Mesodermal cell (in vitro differentiated cells): ENCODE results near the gene TEAD1.

Experiments used
- H3K27ac ChIP-seq: 2 replicates; pipeline ENCODE4 v1.7.0; 2013; ENCODE audit warnings: mild to moderate bottlenecking, low read depth, low read length, moderate library complexity; ENCODE audit not compliant: severe bottlenecking
- H3K36me3 ChIP-seq: 2 replicates; pipeline ENCODE4 v1.7.1; 2013; ENCODE audit warnings: mild to moderate bottlenecking, low read length, moderate library complexity; ENCODE audit not compliant: control insufficient read depth, insufficient read depth
- H3K4me1 ChIP-seq: one replicate; pipeline ENCODE4 v1.7.1; 2013; ENCODE audit warnings: mild to moderate bottlenecking, low read length; ENCODE audit not compliant: insufficient read depth, control insufficient read depth, poor library complexity, severe bottlenecking
- H3K4me3 ChIP-seq: 2 replicates; pipeline ENCODE4 v1.7.0; 2013; ENCODE audit warnings: low read length, control low read depth, mild to moderate bottlenecking; ENCODE audit not compliant: insufficient read depth, poor library complexity, severe bottlenecking; ENCODE audit errors: extremely low read depth
- H3K9me3 ChIP-seq: 2 replicates; pipeline ENCODE4 v1.7.1; 2013; ENCODE audit warnings: mild to moderate bottlenecking, low read length, moderate library complexity; ENCODE audit not compliant: control insufficient read depth
- WGBS, 2 experiments: methylation state at CpG; one replicate each; pipeline ENCODE4 v1.1.5; 2013; ENCODE audit warnings: missing lambda C conversion rate in 2 of 2; ENCODE audit not compliant: insufficient coverage in 2 of 2; 5-methylcytosine and 5-hydroxymethylcytosine counted together

The TEAD1 gene

DNA sequence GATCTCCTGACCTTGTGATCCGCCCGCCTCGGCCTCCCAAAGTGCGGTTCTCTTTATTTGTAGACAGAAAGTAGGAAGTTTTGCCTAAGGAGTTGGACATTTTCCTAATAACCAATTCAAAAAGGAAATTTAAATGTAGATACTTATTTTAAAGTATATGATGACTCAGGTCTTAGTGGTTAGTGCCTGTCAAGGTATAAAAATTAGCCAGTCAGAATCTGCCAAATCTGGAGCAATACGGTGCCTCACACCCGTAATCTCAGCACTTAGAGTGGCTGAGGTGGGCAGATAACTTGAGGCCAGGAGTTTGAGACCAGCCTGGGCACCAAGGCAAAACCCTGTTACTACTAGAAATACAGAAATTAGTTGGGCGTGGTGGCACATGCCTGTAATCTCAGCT lies 248.2 kb downstream of the TEAD1 start:
- Histone ChIP-seq H3K36me3 (peaks cover 79% of the 10 kb centered on the region), H3K27ac (no peak overlapping the region), H3K9me3 (no peaks in the 10 kb centered on the region), H3K4me1 (no peaks in the 10 kb centered on the region), H3K4me3 (no peak overlapping the region)
- 83 to 89% methylated on average over 1 of the region's 7 CpGs for WGBS, 2 experiments

DNA sequence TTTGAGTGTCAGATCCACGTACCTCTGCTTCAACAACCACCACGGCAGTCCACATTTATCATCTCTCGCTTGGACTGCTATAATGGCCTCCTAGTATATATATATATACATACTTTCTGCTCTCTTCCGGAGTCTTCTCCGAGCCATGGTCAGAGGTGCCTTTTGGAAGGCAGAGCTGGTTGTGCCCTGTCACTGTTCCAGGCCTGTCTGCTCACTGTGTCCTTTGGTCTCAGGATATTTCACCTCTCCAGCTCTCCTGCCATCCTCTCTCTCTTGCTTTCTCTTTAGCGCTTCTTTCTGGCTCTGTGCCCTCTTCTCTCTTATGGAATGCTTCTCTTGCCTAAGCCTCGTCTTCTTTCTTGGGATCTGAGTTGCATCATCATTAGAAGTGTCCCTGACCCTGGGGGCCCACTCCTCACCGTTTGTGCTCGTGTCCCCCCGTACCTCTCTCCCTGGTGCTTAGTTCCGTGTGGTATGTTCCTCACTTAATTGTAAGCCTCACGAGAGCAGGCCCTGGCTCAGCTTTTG lies 248.8 kb downstream of the TEAD1 start:
- no peak overlapping the region for H3K27ac ChIP-seq
- no peaks in the 10 kb centered on the region for H3K4me1 ChIP-seq
- H3K4me3 ChIP-seq, result no peak overlapping the region
- no peaks in the 10 kb centered on the region for H3K9me3 ChIP-seq
- peaks cover 77% of the 10 kb centered on the region for H3K36me3 ChIP-seq
- 96 to 97% methylated on average over 7 to 9 of the region's 12 CpGs for WGBS, 2 experiments

DNA sequence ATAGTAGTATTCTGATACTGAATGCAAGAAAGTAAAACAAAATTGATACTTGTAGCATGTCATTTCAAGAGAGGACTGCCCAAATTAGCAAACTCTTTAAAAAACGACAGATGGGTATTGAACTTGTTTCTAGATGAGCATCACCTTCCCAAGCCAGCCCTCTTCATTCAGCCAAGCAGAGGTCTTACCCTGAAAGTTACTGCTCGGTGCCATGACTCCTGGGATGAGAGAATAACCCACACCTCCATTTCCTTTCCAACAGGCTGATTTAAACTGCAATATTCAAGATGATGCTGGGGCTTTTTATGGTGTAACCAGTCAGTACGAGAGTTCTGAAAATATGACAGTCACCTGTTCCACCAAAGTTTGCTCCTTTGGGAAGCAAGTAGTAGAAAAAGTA lies 250.4 kb downstream of the TEAD1 start:
- H3K4me3 ChIP-seq, result no peak overlapping the region
- H3K4me1 ChIP-seq, result no peaks in the 10 kb centered on the region
- no peak overlapping the region for H3K27ac ChIP-seq
- peaks cover 78% of the 10 kb centered on the region for H3K36me3 ChIP-seq
- WGBS, 2 experiments, result 100% methylated on average over 1 to 2 of the region's 3 CpGs
- H3K9me3 ChIP-seq, result no peaks in the 10 kb centered on the region

DNA sequence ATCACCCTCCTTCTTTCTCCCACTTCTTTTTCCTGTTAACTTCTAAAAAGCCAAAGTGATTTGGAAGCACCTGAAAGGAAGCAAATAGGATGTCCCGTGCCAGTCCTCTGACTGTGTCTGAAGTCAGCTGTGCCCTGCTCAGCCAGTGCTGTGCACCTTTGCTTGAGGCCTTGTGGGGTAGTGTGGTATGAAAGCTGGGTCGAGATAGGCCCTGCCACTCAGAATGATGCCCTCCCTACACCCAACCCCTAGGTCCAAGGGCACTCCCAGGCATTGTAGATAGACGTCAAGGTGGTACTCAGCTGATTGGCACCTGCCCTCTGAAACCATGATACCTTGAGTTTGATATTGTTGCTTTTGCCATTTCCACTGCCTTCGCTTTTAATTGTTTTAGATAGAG lies 251.3 kb downstream of the TEAD1 start:
- no peaks in the 10 kb centered on the region for H3K9me3 ChIP-seq
- no peaks in the 10 kb centered on the region for H3K4me1 ChIP-seq
- no peak overlapping the region for H3K27ac ChIP-seq
- peaks cover 79% of the 10 kb centered on the region for H3K36me3 ChIP-seq
- no peak overlapping the region for H3K4me3 ChIP-seq
- WGBS, 2 experiments, result 0 to 100% methylated on average over 1 of the region's 4 CpGs

DNA sequence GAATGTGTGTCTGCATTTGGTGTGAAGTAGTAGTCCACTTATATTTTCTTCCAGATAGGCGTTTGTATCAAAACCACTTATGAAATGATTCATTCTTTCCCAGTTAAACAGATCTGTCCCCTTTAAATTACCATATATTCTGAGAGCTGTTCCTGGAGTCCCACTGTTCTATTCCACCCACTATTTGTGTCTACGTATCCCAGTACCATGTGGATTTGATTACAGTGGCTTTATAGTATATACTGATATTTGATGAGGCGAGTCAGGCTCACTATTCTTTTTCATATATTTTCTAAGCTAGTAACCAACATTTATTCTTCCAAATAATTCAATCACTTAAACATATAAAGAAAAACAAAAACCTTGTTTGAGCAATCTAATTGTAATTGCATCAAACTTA lies 253.0 kb downstream of the TEAD1 start:
- Histone ChIP-seq H3K36me3 (peaks cover 82% of the 10 kb centered on the region), H3K4me3 (no peak overlapping the region), H3K9me3 (no peaks in the 10 kb centered on the region), H3K27ac (no peak overlapping the region), H3K4me1 (no peaks in the 10 kb centered on the region)
- 100% methylated on average over 1 of the region's 3 CpGs; no CpG with 5 or more reads in 1 of the 2 experiments for WGBS, 2 experiments

DNA sequence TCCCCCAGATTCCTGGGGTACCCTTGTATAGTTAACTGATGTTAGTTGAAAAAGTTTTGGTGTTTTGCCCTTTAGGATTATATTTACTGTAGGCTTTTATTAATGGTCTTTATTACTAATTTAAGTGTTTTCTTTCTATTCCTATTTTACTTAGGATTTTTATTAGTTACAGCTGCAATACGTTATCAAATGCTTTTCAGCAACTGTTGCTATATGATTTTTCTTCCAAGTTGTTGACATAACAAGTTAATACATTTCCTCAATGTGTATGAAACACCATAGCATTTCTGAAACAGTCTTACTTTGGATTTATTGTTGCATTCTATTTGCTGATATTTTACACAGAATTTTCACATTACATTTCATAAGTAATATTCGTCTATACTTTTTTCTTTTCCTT lies 253.7 kb downstream of the TEAD1 start:
- Histone ChIP-seq H3K9me3 (no peaks in the 10 kb centered on the region), H3K4me1 (no peaks in the 10 kb centered on the region), H3K4me3 (no peak overlapping the region), H3K36me3 (peaks cover 86% of the 10 kb centered on the region), H3K27ac (no peak overlapping the region)
- WGBS, 2 experiments, result no CpG with 5 or more reads among the region's 2 CpGs

DNA sequence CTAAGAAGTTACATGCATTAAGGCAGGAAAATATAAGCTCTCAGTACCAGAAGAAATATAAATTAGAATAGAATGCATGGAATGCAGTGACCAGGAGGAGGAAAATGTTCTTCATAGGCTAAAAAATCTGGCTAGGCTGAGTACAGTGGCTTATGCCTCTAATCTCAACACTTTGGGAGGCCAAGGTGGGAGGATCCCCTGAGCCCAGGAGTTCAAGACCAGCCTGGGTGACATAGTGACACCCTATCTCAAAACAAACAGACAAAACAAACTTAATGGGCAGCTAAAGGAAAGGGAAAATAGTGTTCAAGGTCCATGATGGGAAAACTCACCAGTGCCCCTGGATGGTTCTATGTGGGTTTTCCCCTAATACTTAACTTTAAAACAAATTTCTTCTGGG lies 256.6 kb downstream of the TEAD1 start:
- Histone ChIP-seq H3K27ac (no peak overlapping the region), H3K9me3 (no peaks in the 10 kb centered on the region), H3K36me3 (peaks cover 75% of the 10 kb centered on the region), H3K4me3 (no peak overlapping the region), H3K4me1 (no peaks in the 10 kb centered on the region)

DNA sequence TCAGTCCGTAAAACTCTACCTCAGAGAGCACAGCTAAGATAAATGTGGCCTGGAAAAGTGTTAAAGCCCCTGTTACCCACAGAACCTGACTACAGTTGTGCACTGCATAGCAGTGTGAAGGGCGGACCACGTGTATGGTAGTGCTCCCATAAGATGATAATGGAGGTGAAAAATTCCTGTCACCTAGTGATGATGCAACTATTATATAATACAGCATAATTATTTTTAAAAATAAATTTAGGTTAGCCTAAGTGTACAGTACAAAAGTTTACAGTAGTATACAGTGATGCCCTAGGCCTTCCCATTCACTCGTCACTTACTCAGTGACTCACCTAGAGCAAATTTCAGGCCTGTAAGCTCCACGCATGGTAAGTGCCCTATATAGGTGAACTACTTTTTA lies 258.3 kb downstream of the TEAD1 start:
- H3K4me3 ChIP-seq, result no peak overlapping the region
- H3K4me1 ChIP-seq, result no peaks in the 10 kb centered on the region
- WGBS, 2 experiments, result 100% methylated on average over 1 of the region's 5 CpGs; no CpG with 5 or more reads in 1 of the 2 experiments
- H3K9me3 ChIP-seq, result no peaks in the 10 kb centered on the region
- peaks cover 74% of the 10 kb centered on the region for H3K36me3 ChIP-seq
- H3K27ac ChIP-seq, result no peak overlapping the region

DNA sequence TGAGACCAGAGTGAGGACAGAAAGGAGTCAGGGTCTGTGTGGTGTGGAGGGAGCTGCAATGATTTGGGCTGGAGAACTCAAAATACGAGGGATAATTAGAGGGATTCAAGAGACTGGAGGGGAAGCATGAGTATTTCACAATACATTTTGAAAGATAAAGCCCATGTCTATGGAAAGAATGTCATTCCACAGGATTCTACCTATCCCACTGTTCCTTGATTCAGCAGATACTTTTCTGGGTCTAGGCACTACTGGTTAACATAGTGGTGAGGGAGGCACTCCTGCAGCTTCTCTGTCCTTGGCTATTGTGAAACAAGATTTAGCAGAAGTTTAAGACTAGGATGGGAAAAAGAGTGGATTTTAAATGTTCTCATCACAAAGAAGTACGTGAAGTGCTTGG lies 262.0 kb downstream of the TEAD1 start:
- Histone ChIP-seq H3K9me3 (no peaks in the 10 kb centered on the region), H3K4me1 (no peaks in the 10 kb centered on the region), H3K36me3 (peaks cover 82% of the 10 kb centered on the region), H3K27ac (no peak overlapping the region), H3K4me3 (no peak overlapping the region)
- 100% methylated on average over 1 of the region's 2 CpGs; no CpG with 5 or more reads in 1 of the 2 experiments for WGBS, 2 experiments

DNA sequence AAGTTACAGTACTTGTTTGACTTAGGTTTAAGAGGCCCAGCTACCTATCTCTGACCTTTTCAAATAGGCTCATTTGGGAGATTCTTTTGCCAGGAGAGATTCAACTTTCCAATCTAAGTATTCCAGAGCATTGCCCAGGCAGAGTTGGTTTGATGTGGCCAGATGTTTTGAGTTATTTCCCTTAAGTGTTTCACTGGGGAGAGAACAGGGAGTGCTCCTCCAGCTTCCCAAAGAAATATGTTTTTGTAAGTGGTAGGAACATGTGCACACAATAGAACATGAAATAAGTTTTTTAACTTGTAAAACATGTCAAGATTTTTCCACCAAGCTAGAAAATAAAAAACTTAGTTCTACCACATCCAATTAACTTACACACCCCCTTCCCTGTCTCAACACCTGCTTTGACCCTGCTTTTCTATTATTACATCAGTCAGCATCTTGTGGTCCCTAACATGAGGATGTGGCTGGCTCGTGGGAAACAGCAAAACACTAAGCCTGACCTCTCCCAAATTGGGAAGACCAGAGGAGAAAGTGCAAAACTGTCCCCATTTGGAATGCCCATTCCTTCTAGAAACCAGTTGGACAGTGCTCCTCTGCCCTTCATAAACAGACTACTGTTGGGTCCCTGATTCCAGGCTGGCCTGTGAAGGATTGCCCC lies 264.5 kb downstream of the TEAD1 start:
- WGBS, 2 experiments, result 86 to 90% methylated on average over 1 of the region's 1 CpG
- no peak overlapping the region for H3K4me3 ChIP-seq
- H3K27ac ChIP-seq, result no peak overlapping the region
- H3K4me1 ChIP-seq, result no peaks in the 10 kb centered on the region
- peaks cover 84% of the 10 kb centered on the region for H3K36me3 ChIP-seq
- no peaks in the 10 kb centered on the region for H3K9me3 ChIP-seq

DNA sequence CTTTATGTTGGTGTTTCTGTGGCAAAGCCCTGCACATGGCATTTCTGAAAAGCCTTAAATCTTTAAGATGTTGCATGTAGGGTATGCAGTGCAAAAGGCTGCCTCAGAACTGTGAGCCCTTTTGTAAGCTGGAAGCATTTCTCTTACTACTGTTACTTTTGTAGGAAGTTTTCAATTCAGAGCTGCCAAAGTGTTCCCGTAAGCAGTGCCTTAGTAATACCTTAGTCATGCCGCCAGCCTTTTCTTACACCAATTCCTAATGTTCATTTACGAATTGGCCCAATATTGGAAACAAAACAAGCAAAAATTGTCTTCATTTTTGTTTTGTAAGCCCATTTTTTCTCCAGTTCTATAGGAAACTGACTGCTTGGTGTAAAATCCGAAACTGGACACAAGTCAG lies 267.4 kb downstream of the TEAD1 start:
- Histone ChIP-seq H3K4me3 (no peak overlapping the region), H3K9me3 (no peaks in the 10 kb centered on the region), H3K4me1 (no peaks in the 10 kb centered on the region), H3K36me3 (peaks cover 86% of the 10 kb centered on the region), H3K27ac (no peak overlapping the region)
- WGBS, 2 experiments, result 86 to 94% methylated on average over 3 of the region's 4 CpGs
